ENCODE results near the gene EIF2AK2.

GRCh38 chr2:37164757-37165156 lies 8.0 kb upstream of the EIF2AK2 start:
- TF ChIP-seq CTCF (IDR thresholded peaks at IDR 0.05) (no peak), POLR2A (IDR thresholded peaks at IDR 0.05) (no peak), POLR2AphosphoS5 (IDR thresholded peaks at IDR 0.05) (no peak), EP300 (IDR thresholded peaks at IDR 0.05) (no peak)
